ENCODE results near the gene RABEP2. TPM values are rescaled to one million over a fixed set of nuclear protein-coding genes. Genes with fewer than 3 reads are reported as not detected.

RABEP2 gene
- total RNA-seq, 1 donor from 2014 or later: 20.0 TPM

DNA sequence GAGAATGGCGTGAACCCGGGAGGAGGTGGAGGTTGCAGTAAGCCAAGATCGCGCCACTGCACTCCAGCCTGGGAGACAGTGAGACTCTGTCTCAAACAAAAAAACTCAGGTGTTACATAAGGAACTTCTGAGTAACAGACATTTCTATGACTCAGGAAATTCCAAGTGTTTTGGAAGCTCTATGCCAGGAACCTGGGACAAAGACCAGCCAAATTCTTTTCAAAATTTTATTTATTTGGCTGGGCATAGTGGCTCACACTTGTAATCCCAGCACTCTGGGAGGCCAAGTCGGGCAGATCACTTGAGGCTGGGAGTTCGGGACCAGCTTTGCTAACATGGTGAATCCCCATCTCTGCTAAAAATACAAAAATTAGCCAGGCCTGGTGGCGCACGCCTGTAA lies 66.6 kb downstream of the RABEP2 start:
- peak overlapping the region; percentile 7 for H3K27ac Mint-ChIP-seq (ENCODE audit: unreplicated experiment)
- no peak overlapping the region for H3K4me3 Mint-ChIP-seq (ENCODE audit: unreplicated experiment)
- H3K27me3 Mint-ChIP-seq (ENCODE audit: unreplicated experiment): no peaks in the 10 kb centered on the region
- no peaks in the 10 kb centered on the region for H3K36me3 Mint-ChIP-seq (ENCODE audit: unreplicated experiment)
- no peak for DNase-seq (ENCODE audit: extremely low spot score, unreplicated experiment)
- H3K4me1 Mint-ChIP-seq (ENCODE audit: unreplicated experiment): peaks cover 7% of the 10 kb centered on the region
- H3K9me3 Mint-ChIP-seq (ENCODE audit: unreplicated experiment): no peaks in the 10 kb centered on the region
- TF ChIP-seq, protein P1, sequence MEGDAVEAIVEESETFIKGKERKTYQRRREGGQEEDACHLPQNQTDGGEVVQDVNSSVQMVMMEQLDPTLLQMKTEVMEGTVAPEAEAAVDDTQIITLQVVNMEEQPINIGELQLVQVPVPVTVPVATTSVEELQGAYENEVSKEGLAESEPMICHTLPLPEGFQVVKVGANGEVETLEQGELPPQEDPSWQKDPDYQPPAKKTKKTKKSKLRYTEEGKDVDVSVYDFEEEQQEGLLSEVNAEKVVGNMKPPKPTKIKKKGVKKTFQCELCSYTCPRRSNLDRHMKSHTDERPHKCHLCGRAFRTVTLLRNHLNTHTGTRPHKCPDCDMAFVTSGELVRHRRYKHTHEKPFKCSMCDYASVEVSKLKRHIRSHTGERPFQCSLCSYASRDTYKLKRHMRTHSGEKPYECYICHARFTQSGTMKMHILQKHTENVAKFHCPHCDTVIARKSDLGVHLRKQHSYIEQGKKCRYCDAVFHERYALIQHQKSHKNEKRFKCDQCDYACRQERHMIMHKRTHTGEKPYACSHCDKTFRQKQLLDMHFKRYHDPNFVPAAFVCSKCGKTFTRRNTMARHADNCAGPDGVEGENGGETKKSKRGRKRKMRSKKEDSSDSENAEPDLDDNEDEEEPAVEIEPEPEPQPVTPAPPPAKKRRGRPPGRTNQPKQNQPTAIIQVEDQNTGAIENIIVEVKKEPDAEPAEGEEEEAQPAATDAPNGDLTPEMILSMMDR (IDR thresholded peaks at IDR 0.05): no peak

Other genes with a start within 250 kb of the RABEP2 start
- gene EIF3C, start 213.8 kb downstream of the RABEP2 start, total RNA-seq: 950 and 1,034 TPM in 2 replicates
- gene NPIPB9, start 173.5 kb downstream of the RABEP2 start, total RNA-seq: 2.6 and 4.2 TPM in 2 replicates
- gene ATXN2L, start 102.2 kb downstream of the RABEP2 start, total RNA-seq: 208 and 210 TPM in 2 replicates
- gene TUFM, start 78.9 kb downstream of the RABEP2 start, total RNA-seq: 122 and 132 TPM in 2 replicates
- 57.9 and 60.7 TPM in 2 replicates for gene SH2B1, start 61.4 kb downstream of the RABEP2 start, total RNA-seq
- 0.42 and 0.64 TPM in 2 replicates for gene ATP2A1, start 46.8 kb downstream of the RABEP2 start, total RNA-seq
- gene CD19, start 6.7 kb upstream of the RABEP2 start, total RNA-seq: not detected in 2 replicates
- gene NFATC2IP, start 25.7 kb upstream of the RABEP2 start, total RNA-seq: 34.9 and 39.5 TPM in 2 replicates
- gene SPNS1, start 49.5 kb upstream of the RABEP2 start, total RNA-seq: 89.5 and 96.6 TPM in 2 replicates
- gene LAT, start 59.8 kb upstream of the RABEP2 start, total RNA-seq: 9.2 and 12.0 TPM in 2 replicates

Measured in osteocyte (in vitro differentiated cells).